MM.1S (cell line): ENCODE data around the gene SORL1.

ENCODE experiments used
- DNase-seq: peaks from one replicate; pipeline ENCODE4 v3.0.0-alpha.2; 2015
- H2AFZ ChIP-seq: fragments of 300-600 bp; sonication (generic); 2 replicates; pipeline ENCODE4 v1.6.0; 2016; ENCODE audit warnings: antibody characterized with exemption, low read length
- H3F3A ChIP-seq: fragments of 300-600 bp; sonication (generic); 2 replicates; pipeline ENCODE4 v1.6.1; 2016; ENCODE audit warnings: mild to moderate bottlenecking, antibody characterized with exemption, low read length, moderate library complexity, mixed read lengths; ENCODE audit not compliant: insufficient read depth
- H3K27ac ChIP-seq: fragments of 300-600 bp; sonication (generic); 2 replicates; pipeline ENCODE4 v1.5.1; 2016; ENCODE audit warnings: mild to moderate bottlenecking, low read length
- H3K27me3 ChIP-seq: fragments of 300-600 bp; sonication (generic); replicated peaks from 2 replicates; pipeline ENCODE4 v1.6.0; 2016; ENCODE audit warnings: low read length; ENCODE audit not compliant: insufficient read depth
- H3K36me3 ChIP-seq: fragments of 300-600 bp; sonication (generic); replicated peaks from 2 replicates; pipeline ENCODE4 v1.6.1; 2016; ENCODE audit warnings: mild to moderate bottlenecking, low read length, mixed read lengths; ENCODE audit not compliant: insufficient read depth
- H3K4me1 ChIP-seq: fragments of 300-600 bp; sonication (generic); 2 replicates; pipeline ENCODE4 v1.6.1; 2016; ENCODE audit warnings: low read length, mixed read lengths
- H3K4me2 ChIP-seq: fragments of 300-600 bp; sonication (generic); 2 replicates; pipeline ENCODE4 v1.6.0; 2016; ENCODE audit warnings: low read depth, low read length
- H3K4me3 ChIP-seq: fragments of 300-600 bp; sonication (generic); 2 replicates; pipeline ENCODE4 v1.5.1; 2016; ENCODE audit warnings: low read length, mixed read lengths
- H3K79me2 ChIP-seq: fragments of 300-600 bp; sonication (generic); 2 replicates; pipeline ENCODE4 v1.6.1; 2016; ENCODE audit warnings: mixed run types, low read length, mixed read lengths
- H3K9ac ChIP-seq: fragments of 300-600 bp; sonication (generic); 2 replicates; pipeline ENCODE4 v1.6.1; 2016; ENCODE audit warnings: low read length, mixed read lengths
- H3K9me2 ChIP-seq: fragments of 300-600 bp; sonication (generic); replicated peaks from 2 replicates; pipeline ENCODE4 v1.6.1; 2016; ENCODE audit warnings: mild to moderate bottlenecking, low read length, mixed read lengths; ENCODE audit not compliant: insufficient read depth
- H3K9me3 ChIP-seq: fragments of 300-600 bp; sonication (generic); replicated peaks from 2 replicates; pipeline ENCODE4 v1.6.1; 2016; ENCODE audit warnings: mild to moderate bottlenecking, low read length, mixed read lengths; ENCODE audit not compliant: insufficient read depth
- H4K20me1 ChIP-seq: fragments of 300-600 bp; sonication (generic); 2 replicates; pipeline ENCODE4 v1.6.1; 2016; ENCODE audit warnings: mild to moderate bottlenecking, low read length, moderate library complexity, mixed read lengths; ENCODE audit not compliant: insufficient read depth
- EZH2 ChIP-seq: fragments of 300-600 bp; sonication (generic); optimal IDR thresholded peaks from 2 replicates; pipeline ENCODE3; 2017; ENCODE audit warnings: low read depth, mild to moderate bottlenecking, antibody characterized with exemption, low read length, mixed read lengths
- EZH2phosphoT487 ChIP-seq: fragments of 300-600 bp; sonication (generic); IDR thresholded peaks from 2 replicates; pipeline ENCODE4 v1.6.1; 2018; ENCODE audit warnings: antibody characterized with exemption, low read length
- TF ChIP-seq, protein P1 (sequence below): fragments of 300-600 bp; sonication (generic); IDR thresholded peaks from 2 replicates; pipeline ENCODE4 v1.5.1; 2016; ENCODE audit warnings: antibody characterized with exemption, low read length, mixed read lengths

Gene SORL1

DNA sequence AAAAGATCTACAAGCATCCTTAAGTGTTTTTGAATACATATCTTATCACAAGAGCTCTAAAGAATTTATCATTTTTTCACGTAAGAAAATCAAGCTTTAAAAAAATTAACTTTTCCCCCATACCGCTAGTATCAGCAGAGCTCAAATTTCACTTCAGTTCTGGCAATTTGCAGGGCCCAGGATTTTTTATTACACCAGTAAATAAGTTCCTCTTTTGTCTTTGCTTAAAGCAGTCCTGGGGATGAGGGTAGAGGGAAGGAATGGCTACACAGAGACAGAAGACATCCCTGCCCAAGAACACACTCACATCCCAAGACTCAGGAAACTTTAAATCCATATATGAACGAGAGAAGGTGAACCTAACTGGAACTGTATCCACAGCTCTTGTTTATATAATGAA lies 22.6 kb upstream of the SORL1 start:
- no peak overlapping the region for H3K9ac ChIP-seq
- H3K4me1 ChIP-seq = no peaks in the 10 kb centered on the region
- no peaks in the 10 kb centered on the region for H4K20me1 ChIP-seq
- H3K36me3 ChIP-seq = no peaks in the 10 kb centered on the region
- no peaks in the 10 kb centered on the region for H3K27me3 ChIP-seq
- no peak for TF ChIP-seq EZH2phosphoT487
- TF ChIP-seq EZH2 = no peak
- TF ChIP-seq, protein P1, sequence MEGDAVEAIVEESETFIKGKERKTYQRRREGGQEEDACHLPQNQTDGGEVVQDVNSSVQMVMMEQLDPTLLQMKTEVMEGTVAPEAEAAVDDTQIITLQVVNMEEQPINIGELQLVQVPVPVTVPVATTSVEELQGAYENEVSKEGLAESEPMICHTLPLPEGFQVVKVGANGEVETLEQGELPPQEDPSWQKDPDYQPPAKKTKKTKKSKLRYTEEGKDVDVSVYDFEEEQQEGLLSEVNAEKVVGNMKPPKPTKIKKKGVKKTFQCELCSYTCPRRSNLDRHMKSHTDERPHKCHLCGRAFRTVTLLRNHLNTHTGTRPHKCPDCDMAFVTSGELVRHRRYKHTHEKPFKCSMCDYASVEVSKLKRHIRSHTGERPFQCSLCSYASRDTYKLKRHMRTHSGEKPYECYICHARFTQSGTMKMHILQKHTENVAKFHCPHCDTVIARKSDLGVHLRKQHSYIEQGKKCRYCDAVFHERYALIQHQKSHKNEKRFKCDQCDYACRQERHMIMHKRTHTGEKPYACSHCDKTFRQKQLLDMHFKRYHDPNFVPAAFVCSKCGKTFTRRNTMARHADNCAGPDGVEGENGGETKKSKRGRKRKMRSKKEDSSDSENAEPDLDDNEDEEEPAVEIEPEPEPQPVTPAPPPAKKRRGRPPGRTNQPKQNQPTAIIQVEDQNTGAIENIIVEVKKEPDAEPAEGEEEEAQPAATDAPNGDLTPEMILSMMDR = no peak
- no peaks in the 10 kb centered on the region for H3K79me2 ChIP-seq
- no peak for DNase-seq
- H2AFZ ChIP-seq = no peak overlapping the region
- no peaks in the 10 kb centered on the region for H3K9me2 ChIP-seq
- H3F3A ChIP-seq = no peaks in the 10 kb centered on the region
- no peak overlapping the region for H3K4me2 ChIP-seq
- no peak overlapping the region for H3K27ac ChIP-seq
- H3K9me3 ChIP-seq = no peaks in the 10 kb centered on the region
- H3K4me3 ChIP-seq = no peak overlapping the region

DNA sequence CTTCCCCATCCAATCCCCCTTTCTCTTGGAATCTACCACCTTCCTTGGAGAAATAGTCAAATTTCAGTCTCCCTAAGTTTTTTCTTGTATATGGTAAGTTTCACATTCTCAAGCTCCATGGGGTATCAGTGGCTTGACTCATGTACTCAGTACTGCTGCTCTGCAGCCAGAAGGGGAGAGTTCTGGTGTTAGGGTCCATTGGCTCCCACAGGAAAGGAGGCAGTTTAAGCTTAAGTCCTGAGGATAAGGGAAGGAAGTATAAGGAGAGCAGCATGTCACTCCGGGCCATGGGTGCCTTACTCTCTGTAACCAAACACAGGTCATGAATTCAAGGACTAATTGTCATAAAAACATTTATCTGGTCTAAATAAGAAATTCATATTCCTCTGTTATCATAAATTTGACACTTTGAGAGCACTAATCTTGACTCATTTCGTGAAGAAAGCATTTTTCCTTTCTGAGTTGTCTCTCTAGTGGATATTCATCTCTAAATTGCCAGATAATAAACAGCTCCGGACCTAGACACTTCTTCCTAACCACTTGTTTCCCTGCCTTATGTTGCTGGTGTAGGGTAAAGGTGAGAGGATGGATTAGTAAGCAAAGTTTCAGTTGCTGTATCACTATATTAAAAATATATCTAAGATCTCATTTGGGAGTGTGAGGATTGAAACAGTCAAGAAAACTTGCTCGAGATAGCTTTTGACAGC lies 20.1 kb upstream of the SORL1 start:
- DNase-seq = no peak
- Histone ChIP-seq H3F3A (no peaks in the 10 kb centered on the region), H3K79me2 (no peaks in the 10 kb centered on the region), H3K27ac (no peak overlapping the region), H3K9me2 (no peaks in the 10 kb centered on the region), H2AFZ (no peak overlapping the region), H3K9ac (no peak overlapping the region), H3K4me1 (no peaks in the 10 kb centered on the region), H3K27me3 (no peaks in the 10 kb centered on the region), H3K4me2 (no peak overlapping the region), H4K20me1 (no peaks in the 10 kb centered on the region), H3K4me3 (no peak overlapping the region), H3K9me3 (no peaks in the 10 kb centered on the region), H3K36me3 (no peaks in the 10 kb centered on the region)
- TF ChIP-seq EZH2phosphoT487 (no peak), EZH2 (no peak)
- TF ChIP-seq, protein P1 = no peak

DNA sequence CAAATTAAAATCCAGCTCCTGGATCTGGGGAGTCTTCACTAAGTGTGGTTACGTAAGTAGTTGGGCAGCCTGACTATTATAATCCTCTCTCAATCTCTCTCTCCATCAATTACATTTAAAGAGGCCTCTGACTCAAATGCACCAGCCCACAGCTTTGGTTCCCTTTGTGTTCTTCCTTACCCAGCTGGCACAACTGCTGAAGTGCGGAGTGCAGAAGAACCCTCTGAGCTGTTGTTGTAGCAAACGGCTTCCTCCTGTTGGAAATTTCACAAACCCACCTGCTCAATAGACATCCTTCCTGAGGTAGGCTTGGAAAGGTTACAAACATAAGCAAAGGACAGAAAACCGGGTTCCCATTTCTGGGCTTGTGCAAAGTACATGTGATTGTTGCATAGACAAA lies 17.0 kb upstream of the SORL1 start:
- no peak overlapping the region for H3K27ac ChIP-seq
- no peak overlapping the region for H2AFZ ChIP-seq
- no peaks in the 10 kb centered on the region for H3K36me3 ChIP-seq
- no peaks in the 10 kb centered on the region for H3K4me1 ChIP-seq
- no peaks in the 10 kb centered on the region for H3K79me2 ChIP-seq
- TF ChIP-seq EZH2phosphoT487 (no peak), EZH2 (no peak)
- TF ChIP-seq, protein P1 = no peak
- no peak for DNase-seq
- no peaks in the 10 kb centered on the region for H4K20me1 ChIP-seq
- H3K9ac ChIP-seq = no peak overlapping the region
- H3F3A ChIP-seq = no peaks in the 10 kb centered on the region
- H3K9me3 ChIP-seq = no peaks in the 10 kb centered on the region
- no peaks in the 10 kb centered on the region for H3K9me2 ChIP-seq
- H3K4me2 ChIP-seq = no peak overlapping the region
- H3K4me3 ChIP-seq = no peak overlapping the region
- H3K27me3 ChIP-seq = no peaks in the 10 kb centered on the region
